ENCODE measurements around the gene NSUN4. TPM values are rescaled to one million over a fixed set of nuclear protein-coding genes. Genes with fewer than 3 reads are reported as not detected.
"Not testable (repeated sequence)": the region's sequence is repeated elsewhere in the genome, so short reads cannot be mapped to it uniquely, and the experiment has no call there.

NSUN4 gene
- polyA plus RNA-seq, 4 donors: 8.3 to 19.8 (median 11.6) TPM

DNA sequence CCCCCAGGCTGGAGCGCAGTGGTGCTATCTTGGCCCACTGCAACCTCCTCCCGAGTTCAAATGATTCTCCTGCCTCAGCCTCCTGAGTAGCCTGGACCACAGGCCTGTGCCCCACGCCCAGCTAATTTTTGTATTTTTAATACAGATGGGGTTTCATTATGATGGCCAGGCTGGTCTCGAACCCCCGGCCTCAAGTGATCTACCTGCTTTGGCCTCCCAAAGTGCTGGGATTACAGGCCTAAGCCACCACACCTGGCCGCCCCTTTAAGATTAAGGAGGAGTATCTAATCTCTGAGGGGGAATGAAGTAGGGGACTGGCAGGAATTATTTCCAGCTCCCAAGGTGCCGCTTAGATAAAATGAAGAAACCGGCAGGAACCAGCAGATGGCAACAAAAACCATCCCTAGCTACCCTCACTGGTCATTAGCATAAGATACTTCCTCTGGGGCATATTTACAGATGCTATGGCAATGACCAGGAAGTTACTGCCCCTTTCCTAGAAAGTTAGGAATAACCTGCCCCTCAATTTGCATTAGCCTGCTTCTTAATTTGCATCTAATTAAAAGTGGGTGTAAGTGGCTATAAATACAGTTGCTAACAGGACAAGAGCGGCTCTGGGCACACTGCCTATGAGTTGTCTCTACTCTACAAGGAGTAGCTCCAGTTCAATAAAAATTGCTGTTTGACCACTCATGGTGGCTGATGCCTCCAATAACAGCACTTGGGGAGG, 7.1 kb upstream of the NSUN4 start:
- Histone ChIP-seq H3K27me3 (ENCODE audit: control insufficient read depth in 3 of 3, insufficient read depth in 3 of 3, low read length in 3 of 3) (no peaks in the 10 kb centered on the region), H3K4me3 (ENCODE audit: low read depth in 1 of 3, low read length in 3 of 3) (no peak overlapping the region), H3K36me3 (ENCODE audit: control insufficient read depth in 3 of 3, insufficient read depth in 2 of 3, low read depth in 1 of 3, low read length in 3 of 3) (no peaks in the 10 kb centered on the region), H3K9me3 (ENCODE audit: control insufficient read depth in 2 of 2, insufficient read depth in 1 of 2, low read depth in 1 of 2, low read length in 1 of 2) (no peaks in the 10 kb centered on the region), H3K27ac (ENCODE audit: low read depth in 1 of 3, low read length in 2 of 3) (no peak overlapping the region), H3K4me1 (ENCODE audit: control insufficient read depth in 3 of 3, insufficient read depth in 2 of 3, low read depth in 1 of 3, low read length in 2 of 3) (no peaks in the 10 kb centered on the region)
- peak; percentile 57 to 61 for DNase-seq
- WGBS, 3 donors: 62 to 75% (median 70%) methylated on average over 9 of the region's 9 CpGs
- no peak for FAIRE-seq

GRCh38 chr1:46334030-46334384, 6.6 kb upstream of the NSUN4 start:
- Histone ChIP-seq H3K36me3 (ENCODE audit: control insufficient read depth in 3 of 3, insufficient read depth in 2 of 3, low read depth in 1 of 3, low read length in 3 of 3) (no peaks in the 10 kb centered on the region), H3K4me3 (ENCODE audit: low read depth in 1 of 3, low read length in 3 of 3) (no peak overlapping the region), H3K4me1 (ENCODE audit: control insufficient read depth in 3 of 3, insufficient read depth in 2 of 3, low read depth in 1 of 3, low read length in 2 of 3) (no peaks in the 10 kb centered on the region), H3K27ac (ENCODE audit: low read depth in 1 of 3, low read length in 2 of 3) (no peak overlapping the region), H3K27me3 (ENCODE audit: control insufficient read depth in 3 of 3, insufficient read depth in 3 of 3, low read length in 3 of 3) (no peaks in the 10 kb centered on the region), H3K9me3 (ENCODE audit: control insufficient read depth in 2 of 2, insufficient read depth in 1 of 2, low read depth in 1 of 2, low read length in 1 of 2) (no peaks in the 10 kb centered on the region)
- DNase-seq (no peak), FAIRE-seq (no peak)
- 77 to 88% (median 83%) methylated on average over 2 of the region's 2 CpGs for WGBS, 3 donors

DNA sequence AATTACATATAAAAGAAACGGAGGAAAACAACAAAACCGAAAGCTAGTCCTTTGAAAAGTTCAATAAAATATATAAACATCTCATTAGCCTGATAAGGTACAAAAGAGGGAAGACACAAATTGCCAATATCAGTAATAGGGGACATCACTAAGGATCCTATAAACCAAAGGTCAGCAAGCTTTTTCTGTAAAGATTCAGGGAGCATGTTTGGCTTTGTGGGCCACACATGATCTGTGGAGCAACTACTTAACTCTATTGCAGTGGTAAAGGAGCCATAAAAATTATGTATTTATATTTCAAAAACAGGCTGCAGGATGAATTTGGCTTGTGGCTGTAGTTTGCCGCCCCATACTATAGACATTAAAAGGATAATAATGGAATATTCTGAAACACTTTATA, 5.5 kb upstream of the NSUN4 start:
- Histone ChIP-seq H3K9me3 (ENCODE audit: control insufficient read depth in 2 of 2, insufficient read depth in 1 of 2, low read depth in 1 of 2, low read length in 1 of 2) (no peaks in the 10 kb centered on the region), H3K27ac (ENCODE audit: low read depth in 1 of 3, low read length in 2 of 3) (no peak overlapping the region), H3K27me3 (ENCODE audit: control insufficient read depth in 3 of 3, insufficient read depth in 3 of 3, low read length in 3 of 3) (no peaks in the 10 kb centered on the region), H3K4me3 (ENCODE audit: low read depth in 1 of 3, low read length in 3 of 3) (no peak overlapping the region), H3K4me1 (ENCODE audit: control insufficient read depth in 3 of 3, insufficient read depth in 2 of 3, low read depth in 1 of 3, low read length in 2 of 3) (peaks cover 2 to 5% (median 2%) of the 10 kb centered on the region in 3 donors), H3K36me3 (ENCODE audit: control insufficient read depth in 3 of 3, insufficient read depth in 2 of 3, low read depth in 1 of 3, low read length in 3 of 3) (no peaks in the 10 kb centered on the region)
- 14 to 66% (median 43%) methylated on average over 3 of the region's 3 CpGs for WGBS, 3 donors
- FAIRE-seq (no peak), DNase-seq (peak; percentile 20 to 54)

GRCh38 chr1:46337409-46337808, 3.2 kb upstream of the NSUN4 start:
- H3K27ac ChIP-seq (ENCODE audit: low read depth in 1 of 3, low read length in 2 of 3); DNase-seq; H3K4me3 ChIP-seq (ENCODE audit: low read depth in 1 of 3, low read length in 3 of 3); H3K9me3 ChIP-seq (ENCODE audit: control insufficient read depth in 2 of 2, insufficient read depth in 1 of 2, low read depth in 1 of 2, low read length in 1 of 2); FAIRE-seq; H3K27me3 ChIP-seq (ENCODE audit: control insufficient read depth in 3 of 3, insufficient read depth in 3 of 3, low read length in 3 of 3): not testable (repeated sequence)
- Histone ChIP-seq H3K4me1 (ENCODE audit: control insufficient read depth in 3 of 3, insufficient read depth in 2 of 3, low read depth in 1 of 3, low read length in 2 of 3) (peaks cover 2 to 15% (median 6%) of the 10 kb centered on the region in 3 donors), H3K36me3 (ENCODE audit: control insufficient read depth in 3 of 3, insufficient read depth in 2 of 3, low read depth in 1 of 3, low read length in 3 of 3) (peaks cover 0 to 10% (median 0%) of the 10 kb centered on the region in 3 donors)
- WGBS, 3 donors: 96 to 98% (median 98%) methylated on average over 9 of the region's 14 CpGs

- peak overlapping the region; percentile 94 to 98 (median 98) for H3K27ac ChIP-seq (ENCODE audit: low read depth in 1 of 3, low read length in 2 of 3)
- no peak for FAIRE-seq
- H3K4me3 ChIP-seq (ENCODE audit: low read depth in 1 of 3, low read length in 3 of 3): peak overlapping the region; percentile 65 to 90 (median 84)
- no peaks in the 10 kb centered on the region for H3K27me3 ChIP-seq (ENCODE audit: control insufficient read depth in 3 of 3, insufficient read depth in 3 of 3, low read length in 3 of 3)
- peaks cover 0 to 41% (median 3%) of the 10 kb centered on the region in 3 donors for H3K36me3 ChIP-seq (ENCODE audit: control insufficient read depth in 3 of 3, insufficient read depth in 2 of 3, low read depth in 1 of 3, low read length in 3 of 3)
- peaks cover 2 to 48% (median 6%) of the 10 kb centered on the region in 3 donors for H3K4me1 ChIP-seq (ENCODE audit: control insufficient read depth in 3 of 3, insufficient read depth in 2 of 3, low read depth in 1 of 3, low read length in 2 of 3)
- 55 to 58% (median 56%) methylated on average over 31 of the region's 31 CpGs for WGBS, 3 donors
- no peak for DNase-seq
- H3K9me3 ChIP-seq (ENCODE audit: control insufficient read depth in 2 of 2, insufficient read depth in 1 of 2, low read depth in 1 of 2, low read length in 1 of 2): no peaks in the 10 kb centered on the region
Measured at GRCh38 chr1:46341222-46342083, 846 bp downstream of the NSUN4 start.

DNA sequence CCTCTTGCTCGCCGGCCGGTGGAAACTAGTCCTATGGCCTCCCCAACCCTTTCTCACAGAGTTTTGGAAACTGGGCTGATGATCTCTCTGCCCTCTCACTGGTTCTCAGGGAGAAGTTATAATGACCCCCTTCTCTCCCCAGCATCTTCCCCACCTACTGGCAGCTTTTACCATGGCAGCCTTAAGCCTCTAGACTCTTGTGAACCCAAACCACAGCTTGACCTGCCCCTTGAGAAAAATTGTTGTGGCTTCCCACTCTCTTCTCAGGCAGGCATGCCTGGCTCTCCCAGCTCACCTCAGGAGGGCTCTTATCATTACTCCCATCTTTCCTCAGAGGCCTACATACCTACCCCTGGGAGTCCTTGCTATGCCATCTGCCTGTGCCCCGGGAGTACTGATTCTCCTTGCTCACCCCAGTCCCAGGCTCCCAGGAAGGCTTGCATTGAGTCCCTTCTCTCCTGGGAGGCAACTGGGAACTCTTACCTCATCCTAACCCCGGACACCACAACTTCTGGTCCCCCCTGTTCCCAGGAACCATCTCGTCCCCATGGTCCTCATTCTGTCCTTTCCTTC, 1.6 kb downstream of the NSUN4 start:
- DNase-seq: peak in 1 of 2 donors; percentile 30
- peaks cover 2 to 48% (median 6%) of the 10 kb centered on the region in 3 donors for H3K4me1 ChIP-seq (ENCODE audit: control insufficient read depth in 3 of 3, insufficient read depth in 2 of 3, low read depth in 1 of 3, low read length in 2 of 3)
- H3K27ac ChIP-seq (ENCODE audit: low read depth in 1 of 3, low read length in 2 of 3): peak overlapping the region in 2 of 3 donors; percentile 94 to 98
- peak overlapping the region in 1 of 3 donors; percentile 84 for H3K4me3 ChIP-seq (ENCODE audit: low read depth in 1 of 3, low read length in 3 of 3)
- 91 to 96% (median 94%) methylated on average over 6 of the region's 6 CpGs for WGBS, 3 donors
- H3K36me3 ChIP-seq (ENCODE audit: control insufficient read depth in 3 of 3, insufficient read depth in 2 of 3, low read depth in 1 of 3, low read length in 3 of 3): peaks cover 0 to 48% (median 3%) of the 10 kb centered on the region in 3 donors
- no peaks in the 10 kb centered on the region for H3K9me3 ChIP-seq (ENCODE audit: control insufficient read depth in 2 of 2, insufficient read depth in 1 of 2, low read depth in 1 of 2, low read length in 1 of 2)
- FAIRE-seq: no peak
- no peaks in the 10 kb centered on the region for H3K27me3 ChIP-seq (ENCODE audit: control insufficient read depth in 3 of 3, insufficient read depth in 3 of 3, low read length in 3 of 3)

DNA sequence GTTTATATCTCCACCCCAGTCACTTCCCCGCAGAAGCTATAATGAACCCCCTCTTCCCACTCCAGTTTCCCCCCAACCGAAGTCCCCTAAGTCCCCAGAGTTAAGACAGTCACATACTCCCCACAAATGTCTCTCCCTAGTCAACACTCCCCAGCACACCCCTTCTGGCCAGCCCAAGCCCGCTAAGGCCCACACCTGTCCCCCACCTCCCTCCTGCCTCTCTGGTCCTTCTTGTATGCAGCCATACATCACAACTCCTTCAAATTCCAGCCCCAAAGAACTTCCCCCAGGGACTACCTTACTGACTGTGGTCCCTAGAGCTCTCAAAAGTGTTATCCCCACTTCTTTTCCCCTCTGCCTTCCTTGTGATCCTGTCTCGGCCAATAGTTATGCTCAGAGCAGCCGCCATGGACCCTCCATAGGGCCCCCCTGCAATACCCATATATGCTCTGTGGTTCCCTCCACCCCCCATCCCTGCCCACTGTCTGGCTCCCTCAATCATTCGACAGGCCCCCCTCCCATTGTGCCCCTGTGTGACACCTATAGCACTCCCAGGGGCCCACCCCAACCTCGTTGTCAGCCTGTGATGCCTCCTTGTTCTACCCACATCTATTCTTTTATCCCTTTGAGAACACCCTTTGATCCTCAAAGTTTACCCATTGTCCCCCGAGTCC, 2.2 kb downstream of the NSUN4 start:
- WGBS, 3 donors: 76 to 89% (median 77%) methylated on average over 8 of the region's 8 CpGs
- Histone ChIP-seq H3K27me3 (ENCODE audit: control insufficient read depth in 3 of 3, insufficient read depth in 3 of 3, low read length in 3 of 3) (no peaks in the 10 kb centered on the region), H3K27ac (ENCODE audit: low read depth in 1 of 3, low read length in 2 of 3) (peak overlapping the region in 1 of 3 donors; percentile 39), H3K4me1 (ENCODE audit: control insufficient read depth in 3 of 3, insufficient read depth in 2 of 3, low read depth in 1 of 3, low read length in 2 of 3) (peaks cover 2 to 51% (median 6%) of the 10 kb centered on the region in 3 donors), H3K4me3 (ENCODE audit: low read depth in 1 of 3, low read length in 3 of 3) (no peak overlapping the region), H3K9me3 (ENCODE audit: control insufficient read depth in 2 of 2, insufficient read depth in 1 of 2, low read depth in 1 of 2, low read length in 1 of 2) (no peaks in the 10 kb centered on the region), H3K36me3 (ENCODE audit: control insufficient read depth in 3 of 3, insufficient read depth in 2 of 3, low read depth in 1 of 3, low read length in 3 of 3) (peaks cover 0 to 50% (median 3%) of the 10 kb centered on the region in 3 donors)
- no peak for FAIRE-seq
- no peak for DNase-seq

DNA sequence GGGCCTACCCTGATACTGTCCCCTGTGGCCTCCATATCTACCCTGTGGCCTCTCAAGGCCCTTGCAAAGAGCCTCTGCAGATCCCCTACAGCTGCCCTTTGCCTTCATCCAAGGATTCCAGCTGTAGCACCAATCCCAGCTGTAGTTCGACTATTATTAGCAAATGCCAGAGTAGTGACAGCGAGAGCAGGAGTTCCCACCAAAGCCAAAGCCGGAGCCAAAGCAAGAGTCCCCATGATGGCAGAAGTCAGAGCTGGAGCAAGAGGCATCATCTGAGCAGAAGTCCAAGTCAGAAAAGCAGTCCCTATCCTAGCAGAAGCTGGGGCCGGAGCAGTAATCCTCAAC, 2.7 kb downstream of the NSUN4 start:
- 87 to 91% (median 90%) methylated on average over 4 of the region's 4 CpGs for WGBS, 3 donors
- H3K4me1 ChIP-seq (ENCODE audit: control insufficient read depth in 3 of 3, insufficient read depth in 2 of 3, low read depth in 1 of 3, low read length in 2 of 3): peaks cover 2 to 51% (median 6%) of the 10 kb centered on the region in 3 donors
- H3K27me3 ChIP-seq (ENCODE audit: control insufficient read depth in 3 of 3, insufficient read depth in 3 of 3, low read length in 3 of 3): no peaks in the 10 kb centered on the region
- H3K9me3 ChIP-seq (ENCODE audit: control insufficient read depth in 2 of 2, insufficient read depth in 1 of 2, low read depth in 1 of 2, low read length in 1 of 2): no peaks in the 10 kb centered on the region
- peak in 1 of 2 donors; percentile 48 for DNase-seq
- no peak overlapping the region for H3K4me3 ChIP-seq (ENCODE audit: low read depth in 1 of 3, low read length in 3 of 3)
- peak overlapping the region in 1 of 3 donors; percentile 39 for H3K27ac ChIP-seq (ENCODE audit: low read depth in 1 of 3, low read length in 2 of 3)
- no peak for FAIRE-seq
- H3K36me3 ChIP-seq (ENCODE audit: control insufficient read depth in 3 of 3, insufficient read depth in 2 of 3, low read depth in 1 of 3, low read length in 3 of 3): peaks cover 0 to 55% (median 3%) of the 10 kb centered on the region in 3 donors
